Measurements from ENCODE around the gene SLC26A6.

DNA sequence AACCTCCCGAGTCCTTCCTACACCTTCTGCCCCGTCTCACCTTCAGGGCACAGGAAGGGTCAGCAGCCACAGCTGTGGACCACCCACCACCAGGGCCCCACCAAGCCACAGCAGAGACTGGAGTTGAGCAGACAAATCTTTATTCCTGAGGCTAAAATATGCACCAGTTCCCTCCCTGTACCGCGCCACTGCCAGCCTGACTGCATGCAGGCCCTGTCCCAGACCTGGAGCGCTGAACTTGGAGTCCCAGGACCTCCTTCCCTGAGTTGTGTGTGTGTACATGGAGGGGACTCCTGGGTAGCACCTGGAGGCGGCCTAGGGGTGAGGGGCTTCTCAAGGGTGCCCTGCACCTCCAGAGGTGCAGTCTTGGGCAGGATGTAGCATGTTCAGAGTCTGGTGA is 9.7 kb downstream of the SLC26A6 start:
- TF ChIP-seq BHLHE40 (IDR thresholded peaks at IDR 0.05; ENCODE audit: borderline replicate concordance) (no peak), HDGF (IDR thresholded peaks at IDR 0.05; ENCODE audit: borderline replicate concordance) (no peak), SP1 (IDR thresholded peaks at IDR 0.05) (no peak)

Data from HEK293T (cell line).